ENCODE results near the gene FAM174A.
"Not testable (repeated sequence)": the region's sequence is repeated elsewhere in the genome, so short reads cannot be mapped to it uniquely, and the experiment has no call there.

DNA sequence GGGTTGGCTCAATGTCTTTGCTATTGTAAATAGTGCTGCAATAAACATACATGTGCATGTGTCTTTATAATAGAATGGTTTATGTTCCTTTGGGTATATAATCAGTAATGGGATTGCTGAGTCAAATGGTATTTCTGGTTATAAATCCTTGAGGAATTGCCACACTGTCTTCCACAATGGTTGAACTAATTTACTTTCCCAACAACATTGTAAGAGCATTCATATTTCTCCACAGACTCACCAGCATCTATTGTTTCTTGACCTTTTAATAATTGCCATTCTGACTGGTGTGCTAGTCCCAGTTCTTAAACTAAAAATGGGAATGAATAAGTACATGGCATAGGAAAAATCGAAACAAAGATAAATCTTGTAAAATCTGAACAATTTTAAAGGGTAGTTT lies 68.8 kb downstream of the FAM174A start:
- TF ChIP-seq, protein P1, sequence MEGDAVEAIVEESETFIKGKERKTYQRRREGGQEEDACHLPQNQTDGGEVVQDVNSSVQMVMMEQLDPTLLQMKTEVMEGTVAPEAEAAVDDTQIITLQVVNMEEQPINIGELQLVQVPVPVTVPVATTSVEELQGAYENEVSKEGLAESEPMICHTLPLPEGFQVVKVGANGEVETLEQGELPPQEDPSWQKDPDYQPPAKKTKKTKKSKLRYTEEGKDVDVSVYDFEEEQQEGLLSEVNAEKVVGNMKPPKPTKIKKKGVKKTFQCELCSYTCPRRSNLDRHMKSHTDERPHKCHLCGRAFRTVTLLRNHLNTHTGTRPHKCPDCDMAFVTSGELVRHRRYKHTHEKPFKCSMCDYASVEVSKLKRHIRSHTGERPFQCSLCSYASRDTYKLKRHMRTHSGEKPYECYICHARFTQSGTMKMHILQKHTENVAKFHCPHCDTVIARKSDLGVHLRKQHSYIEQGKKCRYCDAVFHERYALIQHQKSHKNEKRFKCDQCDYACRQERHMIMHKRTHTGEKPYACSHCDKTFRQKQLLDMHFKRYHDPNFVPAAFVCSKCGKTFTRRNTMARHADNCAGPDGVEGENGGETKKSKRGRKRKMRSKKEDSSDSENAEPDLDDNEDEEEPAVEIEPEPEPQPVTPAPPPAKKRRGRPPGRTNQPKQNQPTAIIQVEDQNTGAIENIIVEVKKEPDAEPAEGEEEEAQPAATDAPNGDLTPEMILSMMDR (IDR thresholded peaks at IDR 0.05; ENCODE audit: insufficient read depth, low read depth, low read length), result not testable (repeated sequence)
- TF ChIP-seq EZH2 (IDR thresholded peaks at IDR 0.05; ENCODE audit: insufficient read depth, low read length), result not testable (repeated sequence)

Data from astrocyte (in vitro differentiated cells and primary cell).